Lung microvascular endothelial cell (primary cell): ENCODE measurements around the gene GIGYF2. TPM values are rescaled to one million over a fixed set of nuclear protein-coding genes. Genes with fewer than 3 reads are reported as not detected.

Experiments
- DNase-seq, 2 donors: peaks; one replicate each; pipeline versions ENCODE4 v3.0.0 to v3.0.0-alpha.2; 2010; ENCODE audit warnings: low read depth in 2 of 2
- total RNA-seq: library from RNA; depleted of rRNA; stranded (reverse); fragments of >200 nt; gene quantifications from 2 replicates; pipeline ENCODE4 v1.2.1, GENCODE V29; 2014

The GIGYF2 gene
- total RNA-seq, 1 donor from 2014 or later: 48.0 TPM

- no peak for DNase-seq
These were observed 168.0 kb downstream of the GIGYF2 start for GRCh38 chr2:232865165-232865564.

- no peak for DNase-seq
These were observed 169.0 kb downstream of the GIGYF2 start for GRCh38 chr2:232866104-232866503.

DNA sequence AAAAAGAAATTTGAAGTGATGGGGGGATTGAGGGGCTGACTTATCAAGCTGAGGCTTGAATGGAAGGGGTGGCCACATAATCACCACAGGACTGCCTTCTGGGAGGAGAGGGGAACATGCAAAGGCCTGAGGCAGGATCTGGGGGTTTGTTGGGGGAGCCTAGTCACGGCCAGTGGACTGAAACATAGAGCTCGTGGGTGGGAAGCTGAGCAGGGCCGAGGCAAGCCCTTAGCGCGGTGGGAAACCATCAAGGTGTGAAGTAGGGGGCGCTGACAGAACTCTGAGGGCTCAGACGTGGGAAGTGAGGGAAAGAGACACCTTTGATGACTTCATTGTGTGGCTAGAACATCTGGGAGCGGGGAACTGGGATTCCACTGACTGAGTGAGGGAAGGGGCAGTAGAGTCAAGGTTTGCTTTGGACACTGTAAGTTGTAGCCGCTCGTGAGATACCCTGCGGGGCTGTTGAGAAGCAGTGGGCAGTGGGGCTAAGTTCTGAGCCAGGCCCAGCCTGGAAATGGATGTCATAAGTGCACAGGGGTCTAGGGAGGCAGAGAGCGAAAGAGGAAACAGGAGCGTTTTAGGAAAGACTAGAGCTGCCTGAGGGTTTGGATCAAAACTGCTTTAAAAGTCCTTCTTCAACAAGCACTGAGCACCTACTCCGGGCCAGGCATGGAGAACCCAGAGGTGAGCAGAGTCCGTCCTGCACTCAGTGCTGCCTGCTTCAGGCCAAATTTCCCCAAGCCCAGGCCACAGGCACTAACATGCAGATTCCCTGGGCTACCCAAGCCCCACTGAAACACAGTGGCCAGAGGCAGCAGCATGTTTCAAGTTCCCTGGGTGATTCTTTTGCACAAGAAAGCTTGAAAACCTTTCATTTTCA, 172.2 kb downstream of the GIGYF2 start:
- DNase-seq: no peak

DNA sequence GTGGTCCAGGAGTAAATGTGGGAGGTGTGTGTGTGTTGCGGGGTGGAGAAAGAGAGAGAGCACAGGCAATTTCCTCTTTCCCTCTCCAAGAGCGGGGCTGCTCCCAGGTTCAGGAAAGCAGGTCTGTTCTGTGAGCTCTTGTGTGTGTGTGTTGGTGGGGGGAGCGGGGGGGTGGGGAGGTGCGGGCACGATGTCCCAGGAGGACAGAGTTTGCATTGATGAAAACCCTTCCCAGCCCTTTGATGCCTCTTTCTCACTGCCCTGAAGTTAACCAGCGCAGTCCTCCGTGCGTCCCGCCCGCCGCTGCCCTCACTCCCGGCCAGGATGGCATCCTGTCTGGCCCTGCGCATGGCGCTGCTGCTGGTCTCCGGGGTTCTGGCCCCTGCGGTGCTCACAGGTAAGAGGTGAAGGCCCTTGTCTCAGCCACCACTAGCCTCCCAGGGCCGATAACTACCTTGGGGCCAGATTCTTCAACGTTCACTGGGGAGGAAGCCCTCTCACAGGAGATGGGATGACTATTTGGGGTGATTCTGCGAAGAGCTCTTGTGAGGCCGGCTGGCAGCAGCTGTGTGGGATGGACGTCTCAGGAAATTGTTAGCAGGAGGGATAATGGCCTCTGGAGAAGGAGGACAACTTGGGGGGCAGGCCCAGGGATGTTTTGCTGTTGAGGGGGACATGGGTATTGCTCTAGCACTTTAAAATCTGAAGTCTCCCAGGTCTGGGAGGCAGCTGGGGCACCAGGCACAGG, 173.1 kb downstream of the GIGYF2 start, which contains the start of gene SNORC:
Gene SNORC, plus strand, starts transcription at position 247 of the 748 bp plus-strand sequence. Its CDS starts 78 bp downstream, at position 325.
- DNase-seq: no peak

DNA sequence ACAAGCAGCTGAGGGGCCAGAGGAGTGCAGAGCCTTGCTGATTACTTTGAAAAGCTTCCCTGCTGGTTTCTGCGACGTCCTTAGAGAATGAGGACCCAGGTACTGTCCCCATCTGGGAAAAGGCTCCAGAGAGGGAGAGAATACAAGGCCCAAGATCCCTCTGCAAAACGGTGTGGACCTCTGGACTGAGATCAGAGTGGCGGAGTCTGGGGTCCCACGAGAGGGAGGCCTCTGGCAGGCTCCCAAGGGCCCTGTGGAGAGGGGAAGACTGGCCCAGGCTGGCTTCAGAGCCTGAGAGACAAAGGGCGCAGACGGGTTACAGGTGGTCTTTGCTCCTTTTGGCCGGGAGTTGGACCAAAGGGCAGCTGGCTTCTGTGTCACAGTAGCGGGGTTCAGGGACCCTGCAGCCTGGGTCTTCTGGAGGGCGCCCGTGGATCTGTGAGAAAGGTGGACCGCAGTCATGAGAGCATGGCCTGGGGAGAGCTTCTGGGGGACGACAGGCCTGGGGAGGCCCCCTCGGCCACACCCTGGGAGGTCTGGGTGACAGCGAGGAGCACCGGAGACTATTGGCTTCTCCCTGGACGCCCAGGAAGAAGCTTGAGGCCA, 173.7 kb downstream of the GIGYF2 start:
- no peak for DNase-seq

DNA sequence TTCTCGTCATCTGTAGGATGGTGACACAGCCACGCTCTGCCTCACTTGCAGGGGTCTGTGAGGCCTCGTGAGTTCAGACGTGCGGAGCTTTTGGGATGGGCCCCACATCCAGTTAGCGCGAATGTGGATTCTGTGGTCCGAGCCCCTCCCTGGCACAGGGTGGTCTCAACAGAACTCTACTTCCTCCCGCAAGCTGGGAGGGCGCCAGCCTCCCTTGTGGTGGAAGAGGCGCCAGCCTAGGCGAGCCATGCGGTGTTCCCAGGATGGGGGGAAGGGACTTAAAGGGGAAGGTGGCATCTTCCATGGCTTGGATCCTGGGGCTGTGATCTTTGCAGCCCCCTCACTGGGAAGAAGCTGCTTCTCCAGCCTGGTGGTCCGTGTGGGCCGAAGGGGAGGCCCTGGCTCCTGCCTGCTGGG, 174.3 kb downstream of the GIGYF2 start:
- DNase-seq: no peak

GRCh38 chr2:232871835-232872736, 175.0 kb downstream of the GIGYF2 start:
- DNase-seq: no peak

GRCh38 chr2:232872826-232873225, 175.7 kb downstream of the GIGYF2 start:
- no peak for DNase-seq

- no peak for DNase-seq
These were observed 176.3 kb downstream of the GIGYF2 start for GRCh38 chr2:232873292-232873908.

DNA sequence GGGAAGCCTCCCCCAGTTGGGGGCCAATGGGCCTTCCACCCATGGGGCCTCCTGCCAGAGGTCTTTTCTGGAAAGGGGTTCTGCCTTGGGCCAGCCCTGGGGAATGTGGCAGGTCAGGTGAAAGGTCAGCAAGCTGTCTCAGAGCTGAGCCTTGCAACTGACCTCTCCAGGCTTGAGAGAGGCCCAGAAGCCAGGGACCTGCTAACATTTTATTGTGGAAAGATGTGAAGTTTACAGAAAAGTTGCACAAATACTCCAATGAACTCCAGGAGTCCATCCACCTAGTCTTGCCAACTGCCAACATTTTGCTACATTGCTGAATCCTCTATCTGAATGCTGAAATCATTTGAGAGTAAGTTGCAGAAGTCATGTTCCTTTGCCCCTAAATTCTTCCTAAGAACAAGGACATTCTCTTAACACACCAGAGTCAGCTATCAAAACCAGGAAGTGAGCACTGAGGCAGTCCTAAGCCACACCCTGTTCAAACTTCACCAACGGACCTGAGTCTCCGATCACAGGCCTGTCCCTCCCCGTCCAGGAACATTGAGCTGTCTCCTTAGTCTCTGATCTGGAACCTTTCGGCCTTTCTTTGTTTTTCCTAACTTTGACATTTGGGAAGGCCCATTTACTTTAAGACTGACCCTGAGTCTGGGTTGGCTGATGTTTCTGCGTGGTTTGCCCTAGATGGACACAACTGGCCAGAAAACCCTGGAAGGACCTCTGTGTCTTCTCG, 176.9 kb downstream of the GIGYF2 start:
- no peak for DNase-seq

- DNase-seq: no peak
These were observed 177.6 kb downstream of the GIGYF2 start for GRCh38 chr2:232874677-232875223.

DNA sequence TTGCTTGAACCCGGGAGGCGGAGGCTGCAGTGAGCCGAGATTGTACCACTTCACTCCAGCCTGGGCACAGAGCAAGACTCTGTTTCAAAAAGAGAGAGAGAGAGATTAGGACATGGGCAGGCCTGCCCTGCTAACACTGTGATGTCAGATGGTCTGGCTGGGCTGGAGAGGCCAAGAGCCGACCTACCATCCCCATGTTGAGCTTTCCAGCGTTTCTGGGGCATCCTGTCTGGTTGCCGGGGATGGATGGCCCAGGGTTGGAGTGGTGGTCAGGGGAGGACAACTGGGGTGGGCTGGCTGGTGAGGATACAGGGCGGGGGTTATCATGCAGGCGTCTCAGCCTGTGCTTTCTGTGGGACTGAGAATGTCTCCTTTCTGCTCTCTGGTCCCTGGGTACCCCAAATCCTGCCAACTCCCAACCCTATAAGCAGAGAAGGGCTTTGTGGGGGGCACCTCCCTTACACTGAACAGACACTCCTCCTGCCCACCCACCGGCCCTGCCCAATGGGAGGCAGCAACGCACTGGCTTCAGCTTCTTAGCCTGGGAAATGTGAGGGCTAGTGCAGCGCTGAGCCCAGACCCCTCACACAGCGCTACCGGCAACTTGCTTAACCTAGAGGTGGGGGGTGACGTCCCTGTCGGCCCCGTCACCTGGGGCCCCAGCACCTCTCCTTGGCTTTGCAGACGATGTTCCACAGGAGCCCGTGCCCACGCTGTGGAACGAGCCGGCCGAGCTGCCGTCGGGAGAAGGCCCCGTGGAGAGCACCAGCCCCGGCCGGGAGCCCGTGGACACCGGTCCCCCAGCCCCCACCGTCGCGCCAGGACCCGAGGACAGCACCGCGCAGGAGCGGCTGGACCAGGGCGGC, 178.4 kb downstream of the GIGYF2 start:
- DNase-seq: peak; percentile 13 to 43

- peak; percentile 20 to 45 for DNase-seq
These were observed 179.2 kb downstream of the GIGYF2 start for GRCh38 chr2:232876161-232876977.

DNA sequence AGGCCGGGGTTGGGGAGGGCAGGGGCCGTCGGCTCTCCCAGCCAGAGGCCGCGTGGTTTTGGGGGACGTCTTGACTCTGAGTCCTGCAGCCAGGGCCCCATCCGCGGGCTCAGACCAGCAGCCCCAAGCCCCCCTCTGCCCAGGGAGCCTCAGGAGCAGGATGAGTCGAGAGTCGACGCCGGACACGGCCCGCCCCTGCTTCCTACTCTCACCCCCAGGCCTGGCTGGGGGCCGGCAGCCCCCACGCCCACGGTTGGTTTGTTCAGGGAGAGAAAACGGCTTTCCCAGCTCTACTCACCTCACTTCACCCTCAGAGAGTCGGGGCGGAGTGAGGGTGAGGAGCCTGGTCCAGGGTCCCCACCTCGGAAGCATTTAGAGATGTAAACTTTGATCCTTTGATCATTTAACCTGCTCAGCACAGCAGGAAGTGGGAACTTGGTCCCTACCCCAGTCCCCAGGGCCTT, 179.9 kb downstream of the GIGYF2 start:
- DNase-seq: no peak

DNA sequence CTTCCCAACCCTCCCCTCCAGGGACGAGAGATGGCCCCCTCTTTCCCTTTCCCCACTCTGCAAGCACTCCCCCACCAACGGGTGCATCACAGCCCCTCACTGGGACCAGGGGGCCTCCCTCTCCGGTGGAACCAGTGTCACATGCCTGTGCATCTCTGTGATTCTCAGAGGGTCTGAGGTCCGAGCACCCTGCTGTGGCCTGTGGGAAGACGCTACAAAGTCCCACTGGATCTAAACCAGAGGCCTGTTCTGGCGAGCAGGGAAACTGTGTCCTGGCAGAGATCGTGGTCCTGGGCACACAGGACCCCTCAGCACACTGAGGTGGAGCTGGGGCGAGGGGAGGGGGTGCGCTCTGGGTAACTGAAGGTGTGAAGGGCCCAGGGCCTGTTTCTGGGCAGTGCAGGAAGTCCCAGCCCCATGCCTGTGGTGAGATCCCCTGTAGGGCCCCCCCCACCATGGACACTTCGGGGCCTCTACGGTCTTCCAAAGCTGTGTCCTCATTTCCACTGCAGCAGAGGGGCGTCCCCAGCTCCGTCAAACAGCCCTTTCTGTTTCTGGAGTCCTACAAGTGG, 180.9 kb downstream of the GIGYF2 start:
- no peak for DNase-seq

GRCh38 chr2:232878855-232879617, 181.9 kb downstream of the GIGYF2 start:
- no peak for DNase-seq
